GM12874 (cell line): ENCODE measurements around the gene NMRK1.

Source experiments
- CTCF ChIP-seq: IDR thresholded peaks from 2 replicates; pipeline ENCODE4 v1.5.1; 2011; ENCODE audit warnings: low read depth, mild to moderate bottlenecking, control low read depth, low read length, moderate library complexity; ENCODE audit not compliant: insufficient read depth

Gene NMRK1

GRCh38 chr9:75036793-75037192, 51.2 kb downstream of the NMRK1 start:
- no peak for TF ChIP-seq CTCF

- no peak for TF ChIP-seq CTCF
Observed at GRCh38 chr9:75033791-75034473, 54.0 kb downstream of the NMRK1 start.

- peak; percentile 16; the same call in 1 of the 2 replicates for TF ChIP-seq CTCF
Observed at GRCh38 chr9:75027187-75028107, 60.5 kb downstream of the NMRK1 start.

- no peak for TF ChIP-seq CTCF
Observed at GRCh38 chr9:75023846-75024245, 64.1 kb downstream of the NMRK1 start.

GRCh38 chr9:75019654-75020053, 68.3 kb downstream of the NMRK1 start:
- TF ChIP-seq CTCF = no peak

- no peak for TF ChIP-seq CTCF
Observed at GRCh38 chr9:75019022-75019421, 68.9 kb downstream of the NMRK1 start.

- TF ChIP-seq CTCF = no peak
Observed at GRCh38 chr9:75017378-75017777, 70.6 kb downstream of the NMRK1 start.
